ENCODE measurements around the gene LIMCH1.

DNA sequence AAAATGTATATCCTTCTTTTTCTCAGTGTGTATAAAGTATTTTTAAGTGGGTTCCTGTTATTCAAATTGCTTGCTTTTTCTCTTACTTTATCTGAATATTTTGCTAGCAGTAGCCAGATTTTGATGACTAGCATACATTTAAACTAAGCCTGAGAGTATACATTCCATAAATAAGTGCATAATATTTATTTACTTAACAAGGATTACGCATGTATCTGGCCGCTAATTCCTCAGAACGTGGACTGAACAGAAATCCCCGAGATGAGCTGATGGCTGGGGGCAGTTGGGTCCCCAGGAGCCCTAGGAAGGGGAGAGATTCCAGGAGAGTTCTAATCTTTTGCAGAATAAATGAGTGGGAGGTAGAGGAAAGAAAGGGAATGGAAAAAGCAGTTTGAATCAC lies 119.6 kb downstream of the LIMCH1 start:
- TF ChIP-seq GATA2 (IDR thresholded peaks at IDR 0.05; ENCODE audit: low read depth, low read length) (no peak), GATA3 (IDR thresholded peaks at IDR 0.05; ENCODE audit: low read depth, low read length) (no peak)

All from SH-SY5Y (cell line).